Prostate gland (tissue), 2 donors: ENCODE measurements around the gene ASAP3.

ENCODE experiments used
- POLR2A ChIP-seq: fragments of 450-650 bp; IDR thresholded peaks from one replicate; pipeline ENCODE4 v1.6.1; 2016; ENCODE audit warnings: antibody characterized with exemption, mild to moderate bottlenecking
- TF ChIP-seq, protein P1 (sequence below), 4 experiments: fragments of 200-600 bp in 2 of 4; fragments of 450-650 bp in 2 of 4; sonication (generic) in 2 of 4; IDR thresholded peaks; 1 replicate in 3 of 4; 2 replicates in 1 of 4; pipeline ENCODE4 v1.5.1; 2016 to 2019; ENCODE audit warnings: antibody characterized with exemption in 4 of 4, mild to moderate bottlenecking in 2 of 4, moderate library complexity in 2 of 4

DNA sequence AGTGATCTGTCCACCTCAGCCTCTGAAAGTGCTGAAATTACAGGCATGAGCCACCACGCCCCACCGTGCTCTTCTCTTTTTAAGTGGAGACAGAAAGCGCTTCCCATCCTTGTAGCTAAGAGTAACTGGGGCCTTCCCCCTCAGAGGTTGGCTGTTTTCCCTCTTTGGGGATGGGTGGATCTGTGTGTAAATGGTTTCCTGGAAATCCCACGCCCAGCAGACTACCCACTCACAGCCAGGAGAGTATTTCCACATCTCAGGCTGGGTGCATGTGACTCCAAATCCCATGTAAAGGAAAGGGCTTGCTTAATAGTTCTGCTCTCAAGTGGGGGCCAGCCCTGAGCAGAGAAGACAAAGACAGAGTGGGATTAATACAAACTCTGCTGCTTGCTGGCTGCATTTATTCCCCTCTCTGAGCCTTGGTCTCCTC, 39.9 kb downstream of the ASAP3 start:
- no peak for TF ChIP-seq POLR2A
- TF ChIP-seq, protein P1, sequence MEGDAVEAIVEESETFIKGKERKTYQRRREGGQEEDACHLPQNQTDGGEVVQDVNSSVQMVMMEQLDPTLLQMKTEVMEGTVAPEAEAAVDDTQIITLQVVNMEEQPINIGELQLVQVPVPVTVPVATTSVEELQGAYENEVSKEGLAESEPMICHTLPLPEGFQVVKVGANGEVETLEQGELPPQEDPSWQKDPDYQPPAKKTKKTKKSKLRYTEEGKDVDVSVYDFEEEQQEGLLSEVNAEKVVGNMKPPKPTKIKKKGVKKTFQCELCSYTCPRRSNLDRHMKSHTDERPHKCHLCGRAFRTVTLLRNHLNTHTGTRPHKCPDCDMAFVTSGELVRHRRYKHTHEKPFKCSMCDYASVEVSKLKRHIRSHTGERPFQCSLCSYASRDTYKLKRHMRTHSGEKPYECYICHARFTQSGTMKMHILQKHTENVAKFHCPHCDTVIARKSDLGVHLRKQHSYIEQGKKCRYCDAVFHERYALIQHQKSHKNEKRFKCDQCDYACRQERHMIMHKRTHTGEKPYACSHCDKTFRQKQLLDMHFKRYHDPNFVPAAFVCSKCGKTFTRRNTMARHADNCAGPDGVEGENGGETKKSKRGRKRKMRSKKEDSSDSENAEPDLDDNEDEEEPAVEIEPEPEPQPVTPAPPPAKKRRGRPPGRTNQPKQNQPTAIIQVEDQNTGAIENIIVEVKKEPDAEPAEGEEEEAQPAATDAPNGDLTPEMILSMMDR (IDR thresholded peaks at IDR 0.05) = no peak
